ENCODE data around the gene EFCAB14.

DNA sequence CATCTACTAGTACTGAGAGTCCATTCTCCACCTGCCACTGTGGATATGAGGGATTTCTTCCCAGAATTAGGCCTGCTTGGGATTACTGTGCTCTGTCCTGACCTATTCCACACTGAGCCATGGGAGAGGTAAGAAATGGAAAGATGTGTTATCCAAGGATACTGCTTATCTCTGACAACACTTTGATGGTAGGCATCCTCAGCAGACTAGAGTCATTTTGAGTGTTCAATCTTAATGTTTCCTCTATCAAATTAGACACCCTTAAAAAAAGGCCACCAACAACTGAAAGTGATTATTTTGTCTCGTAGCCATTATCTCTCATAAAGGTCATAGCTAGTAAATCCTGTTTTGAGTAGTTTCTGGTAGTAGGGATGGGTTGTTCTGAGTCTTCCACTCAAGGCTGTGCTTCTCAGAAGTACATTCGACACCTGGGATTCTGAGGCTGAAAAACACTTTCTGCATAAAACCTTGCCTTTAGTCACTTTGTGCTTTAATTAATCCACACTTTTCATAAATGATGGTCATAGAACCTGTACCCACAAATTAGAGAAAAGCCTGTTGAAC is 59.5 kb downstream of the EFCAB14 start:
- TF ChIP-seq, protein P1, sequence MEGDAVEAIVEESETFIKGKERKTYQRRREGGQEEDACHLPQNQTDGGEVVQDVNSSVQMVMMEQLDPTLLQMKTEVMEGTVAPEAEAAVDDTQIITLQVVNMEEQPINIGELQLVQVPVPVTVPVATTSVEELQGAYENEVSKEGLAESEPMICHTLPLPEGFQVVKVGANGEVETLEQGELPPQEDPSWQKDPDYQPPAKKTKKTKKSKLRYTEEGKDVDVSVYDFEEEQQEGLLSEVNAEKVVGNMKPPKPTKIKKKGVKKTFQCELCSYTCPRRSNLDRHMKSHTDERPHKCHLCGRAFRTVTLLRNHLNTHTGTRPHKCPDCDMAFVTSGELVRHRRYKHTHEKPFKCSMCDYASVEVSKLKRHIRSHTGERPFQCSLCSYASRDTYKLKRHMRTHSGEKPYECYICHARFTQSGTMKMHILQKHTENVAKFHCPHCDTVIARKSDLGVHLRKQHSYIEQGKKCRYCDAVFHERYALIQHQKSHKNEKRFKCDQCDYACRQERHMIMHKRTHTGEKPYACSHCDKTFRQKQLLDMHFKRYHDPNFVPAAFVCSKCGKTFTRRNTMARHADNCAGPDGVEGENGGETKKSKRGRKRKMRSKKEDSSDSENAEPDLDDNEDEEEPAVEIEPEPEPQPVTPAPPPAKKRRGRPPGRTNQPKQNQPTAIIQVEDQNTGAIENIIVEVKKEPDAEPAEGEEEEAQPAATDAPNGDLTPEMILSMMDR (conservative IDR thresholded peaks at IDR 0.05; ENCODE audit: low read depth in 2 of 2) = no peak
- TF ChIP-seq POLR2AphosphoS5 (IDR thresholded peaks at IDR 0.05; ENCODE audit: low read depth) (no peak), EZH2phosphoT487 (IDR thresholded peaks at IDR 0.05; ENCODE audit: unreplicated experiment) (no peak), EZH2 (IDR thresholded peaks at IDR 0.05; ENCODE audit: low read depth, unreplicated experiment) (no peak), JUNB (IDR thresholded peaks at IDR 0.05; ENCODE audit: unreplicated experiment) (no peak), CREB1 (CRISPR knock-in tag; IDR thresholded peaks at IDR 0.05; ENCODE audit: low read depth) (no peak), STAT1 (IDR thresholded peaks at IDR 0.05; ENCODE audit: unreplicated experiment) (no peak)
- TF ChIP-seq, protein P2, sequence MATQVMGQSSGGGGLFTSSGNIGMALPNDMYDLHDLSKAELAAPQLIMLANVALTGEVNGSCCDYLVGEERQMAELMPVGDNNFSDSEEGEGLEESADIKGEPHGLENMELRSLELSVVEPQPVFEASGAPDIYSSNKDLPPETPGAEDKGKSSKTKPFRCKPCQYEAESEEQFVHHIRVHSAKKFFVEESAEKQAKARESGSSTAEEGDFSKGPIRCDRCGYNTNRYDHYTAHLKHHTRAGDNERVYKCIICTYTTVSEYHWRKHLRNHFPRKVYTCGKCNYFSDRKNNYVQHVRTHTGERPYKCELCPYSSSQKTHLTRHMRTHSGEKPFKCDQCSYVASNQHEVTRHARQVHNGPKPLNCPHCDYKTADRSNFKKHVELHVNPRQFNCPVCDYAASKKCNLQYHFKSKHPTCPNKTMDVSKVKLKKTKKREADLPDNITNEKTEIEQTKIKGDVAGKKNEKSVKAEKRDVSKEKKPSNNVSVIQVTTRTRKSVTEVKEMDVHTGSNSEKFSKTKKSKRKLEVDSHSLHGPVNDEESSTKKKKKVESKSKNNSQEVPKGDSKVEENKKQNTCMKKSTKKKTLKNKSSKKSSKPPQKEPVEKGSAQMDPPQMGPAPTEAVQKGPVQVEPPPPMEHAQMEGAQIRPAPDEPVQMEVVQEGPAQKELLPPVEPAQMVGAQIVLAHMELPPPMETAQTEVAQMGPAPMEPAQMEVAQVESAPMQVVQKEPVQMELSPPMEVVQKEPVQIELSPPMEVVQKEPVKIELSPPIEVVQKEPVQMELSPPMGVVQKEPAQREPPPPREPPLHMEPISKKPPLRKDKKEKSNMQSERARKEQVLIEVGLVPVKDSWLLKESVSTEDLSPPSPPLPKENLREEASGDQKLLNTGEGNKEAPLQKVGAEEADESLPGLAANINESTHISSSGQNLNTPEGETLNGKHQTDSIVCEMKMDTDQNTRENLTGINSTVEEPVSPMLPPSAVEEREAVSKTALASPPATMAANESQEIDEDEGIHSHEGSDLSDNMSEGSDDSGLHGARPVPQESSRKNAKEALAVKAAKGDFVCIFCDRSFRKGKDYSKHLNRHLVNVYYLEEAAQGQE (IDR thresholded peaks at IDR 0.05; ENCODE audit: unreplicated experiment) = no peak
- TF ChIP-seq, protein P3, sequence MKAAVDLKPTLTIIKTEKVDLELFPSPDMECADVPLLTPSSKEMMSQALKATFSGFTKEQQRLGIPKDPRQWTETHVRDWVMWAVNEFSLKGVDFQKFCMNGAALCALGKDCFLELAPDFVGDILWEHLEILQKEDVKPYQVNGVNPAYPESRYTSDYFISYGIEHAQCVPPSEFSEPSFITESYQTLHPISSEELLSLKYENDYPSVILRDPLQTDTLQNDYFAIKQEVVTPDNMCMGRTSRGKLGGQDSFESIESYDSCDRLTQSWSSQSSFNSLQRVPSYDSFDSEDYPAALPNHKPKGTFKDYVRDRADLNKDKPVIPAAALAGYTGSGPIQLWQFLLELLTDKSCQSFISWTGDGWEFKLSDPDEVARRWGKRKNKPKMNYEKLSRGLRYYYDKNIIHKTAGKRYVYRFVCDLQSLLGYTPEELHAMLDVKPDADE (IDR thresholded peaks at IDR 0.05) = no peak
